Caco-2 (cell line): ENCODE measurements around the gene ARHGAP44. TPM values are rescaled to one million over a fixed set of nuclear protein-coding genes. Genes with fewer than 3 reads are reported as not detected.

Source experiments
- BruUV-seq: library from RNA; stranded (reverse); fragments of 400-500 nt; replicated peaks from 2 replicates; lab custom pipeline; 2021; lab: Mats Ljungman, UMichigan
- CTCF ChIA-PET: fragments of 300-600 bp; sonication (Branson Sonifier 250); formaldehyde crosslinking; loops from one replicate; lab custom pipeline; 2022; ENCODE audit warnings: antibody characterized with exemption; lab: Charles Lee
- POLR2A ChIA-PET: fragments of 300-600 bp; sonication (Branson Sonifier 250); formaldehyde crosslinking; loops from one replicate; lab custom pipeline; 2022; ENCODE audit warnings: antibody characterized with exemption; lab: Charles Lee
- DNase-seq, 2 experiments: peaks; one replicate each; pipeline versions ENCODE4 v3.0.0 to v3.0.0-alpha.2; 2020 to 2022
- H3K27me3 ChIP-seq: replicated peaks from 2 replicates; pipeline ENCODE4 v1.6.0; 2011; ENCODE audit warnings: low read length; ENCODE audit not compliant: control insufficient read depth, insufficient read depth
- H3K36me3 ChIP-seq: 2 replicates; pipeline ENCODE4 v1.5.1; 2011; ENCODE audit warnings: low read length; ENCODE audit not compliant: control insufficient read depth, insufficient read depth
- H3K4me1 ChIP-seq: fragments of 250-450 bp; sonication (Bioruptor Pico); 2 replicates; pipeline ENCODE4 v1.5.1; 2020; ENCODE audit warnings: mild to moderate bottlenecking
- H3K4me3 ChIP-seq: 2 replicates; pipeline ENCODE4 v1.5.1; 2011; ENCODE audit warnings: low read depth, mild to moderate bottlenecking, control low read depth, low read length
- H3K9me3 ChIP-seq: fragments of 250-450 bp; sonication (Bioruptor Pico); 2 replicates; pipeline ENCODE4 v1.5.1; 2020; ENCODE audit warnings: mild to moderate bottlenecking, moderate library complexity
- H3K27ac Mint-ChIP-seq: one replicate; pipeline ENCODE4 v1.8.0; 2022; ENCODE audit warnings: mixed read lengths; ENCODE audit not compliant: unreplicated experiment
- H3K27me3 Mint-ChIP-seq: one replicate; pipeline ENCODE4 v1.8.0; 2022; ENCODE audit warnings: mixed read lengths; ENCODE audit not compliant: insufficient read depth, unreplicated experiment
- H3K36me3 Mint-ChIP-seq: one replicate; pipeline ENCODE4 v1.8.0; 2022; ENCODE audit warnings: mild to moderate bottlenecking, mixed read lengths; ENCODE audit not compliant: insufficient read depth, unreplicated experiment
- H3K4me1 Mint-ChIP-seq: one replicate; pipeline ENCODE4 v1.8.0; 2022; ENCODE audit warnings: low read depth, mixed read lengths; ENCODE audit not compliant: unreplicated experiment
- H3K4me3 Mint-ChIP-seq: one replicate; pipeline ENCODE4 v1.8.0; 2022; ENCODE audit warnings: mild to moderate bottlenecking, moderate library complexity, mixed read lengths; ENCODE audit not compliant: unreplicated experiment
- H3K9me3 Mint-ChIP-seq: one replicate; pipeline ENCODE4 v1.8.0; 2022; ENCODE audit warnings: mixed read lengths; ENCODE audit not compliant: unreplicated experiment
- intact Hi-C: fragments of 100-400 bp; cut with micrococcal nuclease; formaldehyde crosslinking; loops from one replicate; pipeline ENCODE4 v1.10.0; 2022; ENCODE audit not compliant: unreplicated experiment
- total RNA-seq: library from RNA; stranded (reverse); gene quantifications from 2 replicates; pipeline ENCODE4 v1.2.3, GENCODE V29; 2022
- TF ChIP-seq, protein P1 (sequence below), 2 experiments: fragments of 200-600 bp in 1 of 2; IDR thresholded peaks; 1 replicate in 1 of 2; 2 replicates in 1 of 2; pipeline versions ENCODE4 v1.5.1 to v1.8.0; 2011 to 2022; ENCODE audit warnings: antibody characterized with exemption in 1 of 2, control low read depth in 1 of 2, inconsistent platforms in 1 of 2, low read depth in 1 of 2, low read length in 1 of 2, mild to moderate bottlenecking in 1 of 2, moderate library complexity in 1 of 2; ENCODE audit not compliant: insufficient read depth in 1 of 2, severe bottlenecking in 1 of 2, unreplicated experiment in 1 of 2

Gene ARHGAP44
- total RNA-seq, 1 experiment from 2014 or later, result 4.5 TPM

DNA sequence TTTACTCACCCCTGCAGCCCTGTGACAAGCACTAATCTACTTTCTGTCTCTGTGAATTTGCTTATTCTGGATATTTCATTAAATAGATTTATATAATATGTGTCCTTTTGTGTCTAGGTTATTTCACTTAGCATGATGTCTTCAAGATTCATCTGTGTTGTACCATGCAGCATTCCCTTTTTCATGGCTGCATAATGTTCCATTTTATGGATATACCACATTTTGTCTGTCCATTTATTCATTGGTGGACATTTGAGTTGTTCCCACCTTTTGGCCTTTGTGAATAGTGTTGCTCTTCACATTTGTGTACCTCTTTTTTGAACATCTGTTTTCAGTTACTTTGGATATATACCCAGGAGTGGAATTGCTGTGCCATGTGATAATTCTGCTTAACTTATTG lies 118.2 kb downstream of the ARHGAP44 start:
- H3K27me3 ChIP-seq, result no peaks in the 10 kb centered on the region
- H3K4me3 ChIP-seq, result no peak overlapping the region
- no peaks in the 10 kb centered on the region for H3K36me3 ChIP-seq
- Mint-ChIP-seq H3K4me1 (no peaks in the 10 kb centered on the region), H3K27me3 (no peaks in the 10 kb centered on the region), H3K27ac (no peak overlapping the region), H3K36me3 (no peaks in the 10 kb centered on the region), H3K4me3 (no peak overlapping the region), H3K9me3 (no peaks in the 10 kb centered on the region)
- TF ChIP-seq, protein P1, sequence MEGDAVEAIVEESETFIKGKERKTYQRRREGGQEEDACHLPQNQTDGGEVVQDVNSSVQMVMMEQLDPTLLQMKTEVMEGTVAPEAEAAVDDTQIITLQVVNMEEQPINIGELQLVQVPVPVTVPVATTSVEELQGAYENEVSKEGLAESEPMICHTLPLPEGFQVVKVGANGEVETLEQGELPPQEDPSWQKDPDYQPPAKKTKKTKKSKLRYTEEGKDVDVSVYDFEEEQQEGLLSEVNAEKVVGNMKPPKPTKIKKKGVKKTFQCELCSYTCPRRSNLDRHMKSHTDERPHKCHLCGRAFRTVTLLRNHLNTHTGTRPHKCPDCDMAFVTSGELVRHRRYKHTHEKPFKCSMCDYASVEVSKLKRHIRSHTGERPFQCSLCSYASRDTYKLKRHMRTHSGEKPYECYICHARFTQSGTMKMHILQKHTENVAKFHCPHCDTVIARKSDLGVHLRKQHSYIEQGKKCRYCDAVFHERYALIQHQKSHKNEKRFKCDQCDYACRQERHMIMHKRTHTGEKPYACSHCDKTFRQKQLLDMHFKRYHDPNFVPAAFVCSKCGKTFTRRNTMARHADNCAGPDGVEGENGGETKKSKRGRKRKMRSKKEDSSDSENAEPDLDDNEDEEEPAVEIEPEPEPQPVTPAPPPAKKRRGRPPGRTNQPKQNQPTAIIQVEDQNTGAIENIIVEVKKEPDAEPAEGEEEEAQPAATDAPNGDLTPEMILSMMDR (IDR thresholded peaks at IDR 0.05; ENCODE audit: insufficient read depth in 1 of 2, low read depth in 1 of 2, low read length in 1 of 2, severe bottlenecking in 1 of 2, unreplicated experiment in 1 of 2), result no peak
- DNase-seq, result no peak
- no TSS peak for BruUV-seq
- CTCF ChIA-PET, result no interaction called here
- H3K9me3 ChIP-seq, result no peaks in the 10 kb centered on the region
- intact Hi-C loops, result no loop called here
- no peaks in the 10 kb centered on the region for H3K4me1 ChIP-seq
- POLR2A ChIA-PET, result no interaction called here

DNA sequence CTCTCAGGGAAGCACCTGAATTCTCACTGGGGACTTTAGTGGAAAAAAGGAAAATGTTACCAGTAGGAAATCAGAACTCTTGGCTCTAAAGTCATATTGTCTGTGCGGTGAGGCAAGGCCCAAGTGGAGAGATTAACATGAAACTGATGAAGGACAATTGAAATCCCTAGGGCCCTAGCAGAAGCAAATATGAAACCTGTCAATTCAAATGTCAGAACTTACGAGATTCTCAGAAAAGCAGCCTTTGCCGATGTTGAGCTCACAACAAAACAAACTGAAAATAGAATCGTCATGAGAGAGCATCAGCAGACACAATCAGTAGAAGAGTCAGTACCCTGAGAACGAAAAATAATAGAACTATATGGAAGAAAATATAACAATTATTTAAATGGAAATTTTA lies 119.7 kb downstream of the ARHGAP44 start:
- Mint-ChIP-seq H3K9me3 (no peaks in the 10 kb centered on the region), H3K4me1 (no peaks in the 10 kb centered on the region), H3K27me3 (no peaks in the 10 kb centered on the region), H3K36me3 (no peaks in the 10 kb centered on the region), H3K27ac (no peak overlapping the region), H3K4me3 (no peak overlapping the region)
- no peaks in the 10 kb centered on the region for H3K4me1 ChIP-seq
- CTCF ChIA-PET, result no interaction called here
- DNase-seq, result no peak
- no peaks in the 10 kb centered on the region for H3K36me3 ChIP-seq
- intact Hi-C loops, result no loop called here
- no TSS peak for BruUV-seq
- TF ChIP-seq, protein P1 (IDR thresholded peaks at IDR 0.05; ENCODE audit: insufficient read depth in 1 of 2, low read depth in 1 of 2, low read length in 1 of 2, severe bottlenecking in 1 of 2, unreplicated experiment in 1 of 2), result no peak
- POLR2A ChIA-PET, result no interaction called here
- no peaks in the 10 kb centered on the region for H3K9me3 ChIP-seq
- H3K4me3 ChIP-seq, result no peak overlapping the region
- no peaks in the 10 kb centered on the region for H3K27me3 ChIP-seq

DNA sequence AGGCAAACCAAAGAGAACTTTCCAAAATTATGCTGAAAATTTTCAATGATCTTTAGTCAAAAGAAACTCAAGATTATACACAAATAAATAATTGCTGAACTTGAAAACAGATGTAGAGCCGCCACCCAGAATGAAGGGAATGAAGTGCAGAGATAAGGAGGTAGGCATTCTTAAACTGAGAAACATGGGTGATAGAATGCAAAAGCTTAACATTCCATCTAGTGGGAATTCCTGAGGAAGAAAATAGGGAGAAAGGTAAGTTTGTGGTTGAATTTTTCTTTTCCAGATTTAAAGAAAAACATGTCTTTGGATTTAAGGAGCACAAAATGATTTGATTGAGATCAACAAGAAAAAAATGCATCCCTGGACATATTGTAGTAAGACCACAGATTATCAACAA lies 120.2 kb downstream of the ARHGAP44 start:
- CTCF ChIA-PET, result no interaction called here
- no peaks in the 10 kb centered on the region for H3K36me3 Mint-ChIP-seq
- no peaks in the 10 kb centered on the region for H3K27me3 Mint-ChIP-seq
- no peak for DNase-seq
- Histone ChIP-seq H3K4me3 (no peak overlapping the region), H3K9me3 (no peaks in the 10 kb centered on the region), H3K27me3 (no peaks in the 10 kb centered on the region), H3K4me1 (no peaks in the 10 kb centered on the region), H3K36me3 (no peaks in the 10 kb centered on the region)
- no TSS peak for BruUV-seq
- H3K4me1 Mint-ChIP-seq, result no peaks in the 10 kb centered on the region
- no peaks in the 10 kb centered on the region for H3K9me3 Mint-ChIP-seq
- POLR2A ChIA-PET, result no interaction called here
- H3K4me3 Mint-ChIP-seq, result no peak overlapping the region
- H3K27ac Mint-ChIP-seq, result no peak overlapping the region
- TF ChIP-seq, protein P1 (IDR thresholded peaks at IDR 0.05; ENCODE audit: insufficient read depth in 1 of 2, low read depth in 1 of 2, low read length in 1 of 2, severe bottlenecking in 1 of 2, unreplicated experiment in 1 of 2), result no peak
- intact Hi-C loops, result no loop called here
